ENCODE results near the gene RTKN.
"Not testable (repeated sequence)": the region's sequence is repeated elsewhere in the genome, so short reads cannot be mapped to it uniquely, and the experiment has no call there.

RTKN gene

GRCh38 chr2:74461187-74462053 is 19.7 kb upstream of the RTKN start:
- DNase-seq (ENCODE audit: low read depth, low spot score): no peak

GRCh38 chr2:74460187-74460586 is 18.4 kb upstream of the RTKN start:
- not testable (repeated sequence) for DNase-seq (ENCODE audit: low read depth, low spot score)

GRCh38 chr2:74459503-74460118 is 17.9 kb upstream of the RTKN start:
- not testable (repeated sequence) for DNase-seq (ENCODE audit: low read depth, low spot score)

GRCh38 chr2:74458938-74459363 is 17.2 kb upstream of the RTKN start:
- peak; percentile 32 for DNase-seq (ENCODE audit: low read depth, low spot score)

GRCh38 chr2:74458132-74458937 is 16.6 kb upstream of the RTKN start, which contains the start of gene WBP1:
WBP1 (plus strand) TSS chr2:74458438; CDS start chr2:74458603, 165 bp downstream.
- DNase-seq (ENCODE audit: low read depth, low spot score): peak; percentile 100

GRCh38 chr2:74457549-74458131 is 15.9 kb upstream of the RTKN start:
- peak; percentile 71 for DNase-seq (ENCODE audit: low read depth, low spot score)

GRCh38 chr2:74457129-74457548 is 15.4 kb upstream of the RTKN start:
- no peak for DNase-seq (ENCODE audit: low read depth, low spot score)

- peak; percentile 99 for DNase-seq (ENCODE audit: low read depth, low spot score)
These were observed 13.1 kb upstream of the RTKN start, which contains the start of gene INO80B for GRCh38 chr2:74454654-74455511. INO80B (plus strand) TSS chr2:74455087; CDS start chr2:74455117, 30 bp downstream.

- no peak for DNase-seq (ENCODE audit: low read depth, low spot score)
These were observed 8.9 kb upstream of the RTKN start for GRCh38 chr2:74450570-74451190.

GRCh38 chr2:74448771-74449170 is 7.0 kb upstream of the RTKN start:
- no peak for DNase-seq (ENCODE audit: low read depth, low spot score)

- DNase-seq (ENCODE audit: low read depth, low spot score): no peak
These were observed 5.7 kb upstream of the RTKN start for GRCh38 chr2:74447230-74447999.

- peak; percentile 60 for DNase-seq (ENCODE audit: low read depth, low spot score)
These were observed 3.0 kb upstream of the RTKN start for GRCh38 chr2:74444498-74445318.

GRCh38 chr2:74442483-74443297 is 953 bp upstream of the RTKN start:
- not testable (repeated sequence) for DNase-seq (ENCODE audit: low read depth, low spot score)

- DNase-seq (ENCODE audit: low read depth, low spot score): no peak
These were observed 507 bp downstream of the RTKN start for GRCh38 chr2:74441170-74441689.

GRCh38 chr2:74440378-74441169 is 1.2 kb downstream of the RTKN start:
- peak; percentile 92 for DNase-seq (ENCODE audit: low read depth, low spot score)

- DNase-seq (ENCODE audit: low read depth, low spot score): peak; percentile 67
These were observed 1.8 kb downstream of the RTKN start for GRCh38 chr2:74439803-74440377.

Data from astrocyte of the hippocampus (primary cell).